NCI-H526 treated with DMSO at 0.1 percent for 48 hours (cell line): ENCODE data around the gene PIP5K1A.

ENCODE experiments used
- DNase-seq: peaks from one replicate; lab custom pipeline; 2025; lab: John Stamatoyannopoulos, UW

Gene PIP5K1A

GRCh38 chr1:151289080-151289935, 91.0 kb downstream of the PIP5K1A start:
- no peak for DNase-seq

GRCh38 chr1:151289991-151290708, 91.8 kb downstream of the PIP5K1A start:
- DNase-seq = no peak

GRCh38 chr1:151290709-151291303, 92.5 kb downstream of the PIP5K1A start:
- no peak for DNase-seq

GRCh38 chr1:151292207-151293030, 94.1 kb downstream of the PIP5K1A start:
- DNase-seq = no peak

GRCh38 chr1:151293093-151293492, 94.7 kb downstream of the PIP5K1A start:
- no peak for DNase-seq

GRCh38 chr1:151294742-151295462, 96.5 kb downstream of the PIP5K1A start:
- DNase-seq = no peak
